ENCODE results near the gene UGGT1. TPM values are rescaled to one million over a fixed set of nuclear protein-coding genes. Genes with fewer than 3 reads are reported as not detected.
"Not testable (repeated sequence)": the region's sequence is repeated elsewhere in the genome, so short reads cannot be mapped to it uniquely, and the experiment has no call there.

The UGGT1 gene
- total RNA-seq, 1 donor from 2014 or later = 33.0 TPM

- not testable (repeated sequence) for ATAC-seq; DNase-seq (ENCODE audit: low spot score)
These were observed 117.8 kb downstream of the UGGT1 start for GRCh38 chr2:128208631-128209324.

- no peak for ATAC-seq
- no peak for DNase-seq (ENCODE audit: low spot score)
These were observed 123.3 kb downstream of the UGGT1 start for GRCh38 chr2:128214251-128214650.

DNA sequence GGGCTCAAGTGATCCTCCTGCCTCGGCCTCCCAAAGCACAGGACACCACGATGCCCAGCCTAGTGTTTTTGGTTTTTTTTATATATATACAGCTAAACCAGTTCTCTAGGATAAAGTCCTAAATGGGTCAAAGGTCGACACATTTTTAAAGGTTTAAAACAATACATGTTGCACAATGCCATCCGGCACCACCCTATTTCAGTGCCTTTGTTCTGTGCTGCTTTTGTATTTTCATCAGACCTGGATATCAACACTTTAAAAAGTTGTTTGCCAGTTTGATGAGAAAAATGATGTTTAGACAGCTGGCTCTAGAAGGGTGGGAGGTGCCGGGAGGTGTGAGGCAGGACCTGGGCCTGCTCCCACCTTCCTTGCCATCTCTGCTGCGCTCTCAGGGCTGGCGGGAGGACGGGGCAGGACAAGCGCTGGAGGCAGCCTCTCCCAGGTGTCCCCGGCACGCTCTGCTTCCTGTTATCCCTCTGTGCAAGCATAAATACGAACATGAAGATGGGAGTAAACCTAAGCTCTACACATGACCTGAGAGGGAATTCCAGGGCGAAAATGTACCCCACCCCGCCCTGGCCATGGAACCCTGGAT, 124.0 kb downstream of the UGGT1 start:
- ATAC-seq (no peak), DNase-seq (ENCODE audit: low spot score) (no peak)

DNA sequence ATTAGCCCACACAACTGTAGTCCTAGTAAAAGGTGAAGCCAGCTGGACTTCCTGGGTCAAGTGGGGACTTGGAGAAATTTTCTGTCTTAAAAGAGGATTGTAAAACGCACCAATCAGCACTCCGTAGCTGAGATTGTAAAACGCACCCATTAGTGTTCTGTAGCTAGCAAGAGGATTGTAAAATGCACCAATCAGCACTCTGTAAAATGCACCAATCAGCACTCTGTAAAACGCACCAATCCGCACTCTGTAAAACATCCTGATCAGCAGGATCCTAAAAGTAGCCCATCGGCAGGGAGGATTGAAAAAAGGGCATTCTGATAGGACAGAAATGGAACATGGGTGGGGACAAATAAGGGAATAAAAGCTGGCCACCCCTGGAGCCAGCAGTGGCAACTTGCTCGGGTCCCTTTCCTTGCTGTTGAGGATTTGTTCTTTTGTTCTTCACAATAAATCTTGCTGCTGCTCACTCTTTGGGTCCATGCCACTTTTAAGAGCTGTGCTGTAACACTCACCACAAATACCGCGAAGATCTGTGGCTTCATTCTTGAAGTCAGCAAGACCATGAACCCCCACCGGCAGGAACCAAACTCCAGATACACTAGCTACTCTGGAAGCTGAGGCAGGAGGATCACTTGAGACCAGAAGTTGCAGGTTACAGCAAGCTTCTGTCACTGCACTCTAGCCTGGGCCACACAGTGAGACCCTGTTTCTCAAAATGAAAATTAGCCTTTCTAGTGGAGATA, 125.1 kb downstream of the UGGT1 start:
- no peak for DNase-seq (ENCODE audit: low spot score)
- no peak for ATAC-seq

DNA sequence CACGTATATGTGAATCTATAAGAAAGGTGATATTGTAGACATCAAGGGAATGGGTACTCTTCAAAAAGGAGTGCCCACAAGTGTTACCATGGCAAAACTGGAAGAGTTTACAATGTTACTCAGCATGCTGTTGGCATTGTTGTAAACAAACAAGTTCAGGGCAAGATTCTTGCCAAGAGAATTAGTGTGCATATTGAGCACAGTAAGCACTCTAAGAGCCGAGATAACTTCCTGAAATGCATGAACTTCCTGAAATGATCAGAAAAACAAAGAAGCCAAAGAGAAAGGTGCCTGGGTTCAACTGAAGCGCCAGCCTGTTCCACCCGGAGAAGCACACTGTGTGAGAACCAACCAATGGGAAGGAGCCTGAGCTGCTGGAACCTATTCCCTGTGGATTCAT, 126.7 kb downstream of the UGGT1 start:
- ATAC-seq (no peak), DNase-seq (ENCODE audit: low spot score) (no peak)

DNA sequence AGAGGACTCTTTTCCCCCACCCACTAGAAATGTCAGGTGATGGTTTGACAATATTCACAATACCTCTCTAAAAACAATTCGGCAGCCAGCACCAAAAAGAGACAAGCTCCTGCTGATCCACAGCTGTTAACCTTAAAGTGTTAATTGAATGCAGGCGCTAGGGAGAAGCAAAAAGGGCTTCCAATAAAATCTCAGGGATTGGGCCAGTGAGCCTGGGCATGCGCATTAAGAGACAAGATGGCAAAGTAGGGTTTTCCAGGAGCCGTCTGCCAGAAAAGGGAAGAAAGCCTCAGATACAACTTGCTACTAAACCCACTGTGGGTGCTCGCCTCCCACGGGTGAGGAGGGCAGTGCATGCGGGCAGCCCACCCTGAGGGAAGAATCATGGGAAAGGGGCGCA, 128.9 kb downstream of the UGGT1 start:
- ATAC-seq = no peak
- DNase-seq (ENCODE audit: low spot score) = no peak

DNA sequence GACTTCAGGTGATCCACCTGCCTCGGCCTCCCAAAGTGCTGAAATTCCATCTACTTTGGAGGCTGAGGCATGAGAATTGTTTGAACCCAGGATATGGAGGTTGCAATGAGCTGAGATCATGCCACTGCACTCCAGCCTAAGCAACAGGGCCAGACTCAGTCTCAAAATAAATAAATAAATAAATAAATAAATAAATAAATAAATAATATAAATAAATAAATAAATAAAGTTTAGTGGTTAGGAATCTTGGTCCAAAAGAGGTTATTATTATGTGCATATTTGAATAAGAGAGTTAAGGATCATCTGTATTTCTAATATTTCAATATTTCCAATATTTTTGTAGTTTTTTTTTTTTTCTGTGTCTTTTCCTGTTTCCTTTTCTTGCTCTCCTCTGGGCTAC, 136.9 kb downstream of the UGGT1 start:
- DNase-seq (ENCODE audit: low spot score) (no peak), ATAC-seq (no peak)

- DNase-seq (ENCODE audit: low spot score) (no peak), ATAC-seq (no peak)
These were observed 137.9 kb downstream of the UGGT1 start for GRCh38 chr2:128228894-128229293.

DNA sequence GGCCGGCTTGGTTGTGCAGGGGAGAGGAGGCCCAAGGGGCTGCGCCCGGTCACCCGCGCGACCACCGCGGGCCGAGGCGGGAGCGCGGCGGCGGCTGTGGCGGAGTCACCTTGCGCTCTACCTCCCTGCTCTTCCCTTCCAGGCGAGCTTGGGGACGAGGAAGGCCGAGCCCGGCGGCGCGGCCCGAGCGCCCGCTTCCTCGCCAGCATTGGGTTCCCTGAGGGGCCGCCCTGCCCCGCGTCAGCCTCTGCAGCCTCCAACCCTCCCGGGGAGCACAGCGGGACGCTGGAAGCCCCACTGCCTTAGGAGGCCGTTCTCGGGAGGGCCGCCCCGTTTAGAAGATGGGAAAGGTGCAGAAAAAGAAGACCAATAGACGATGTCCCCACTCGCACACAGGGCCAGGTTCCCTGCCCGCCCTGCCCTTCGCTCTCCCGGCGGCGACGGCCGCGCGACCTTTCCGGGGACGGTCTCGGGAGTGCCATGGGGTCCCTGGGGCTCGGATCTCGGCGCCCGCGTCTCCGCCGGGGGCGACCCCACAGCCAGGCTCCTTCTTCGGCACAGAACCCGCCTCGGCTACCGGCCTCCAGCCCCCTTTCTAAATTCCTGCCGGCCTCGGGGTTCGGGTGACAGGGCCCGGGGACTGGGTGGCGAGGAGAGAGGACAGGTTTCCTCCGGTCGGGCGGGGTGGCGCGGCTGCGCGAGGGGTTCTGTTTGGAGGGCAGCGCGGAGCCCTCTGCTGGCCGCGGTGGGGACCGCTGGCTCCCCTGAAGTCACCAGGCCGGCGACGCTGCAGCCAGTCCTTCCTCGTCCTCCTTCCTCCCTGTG, 142.2 kb downstream of the UGGT1 start:
- ATAC-seq (peak; percentile 97), DNase-seq (ENCODE audit: low spot score) (peak; percentile 91)

DNA sequence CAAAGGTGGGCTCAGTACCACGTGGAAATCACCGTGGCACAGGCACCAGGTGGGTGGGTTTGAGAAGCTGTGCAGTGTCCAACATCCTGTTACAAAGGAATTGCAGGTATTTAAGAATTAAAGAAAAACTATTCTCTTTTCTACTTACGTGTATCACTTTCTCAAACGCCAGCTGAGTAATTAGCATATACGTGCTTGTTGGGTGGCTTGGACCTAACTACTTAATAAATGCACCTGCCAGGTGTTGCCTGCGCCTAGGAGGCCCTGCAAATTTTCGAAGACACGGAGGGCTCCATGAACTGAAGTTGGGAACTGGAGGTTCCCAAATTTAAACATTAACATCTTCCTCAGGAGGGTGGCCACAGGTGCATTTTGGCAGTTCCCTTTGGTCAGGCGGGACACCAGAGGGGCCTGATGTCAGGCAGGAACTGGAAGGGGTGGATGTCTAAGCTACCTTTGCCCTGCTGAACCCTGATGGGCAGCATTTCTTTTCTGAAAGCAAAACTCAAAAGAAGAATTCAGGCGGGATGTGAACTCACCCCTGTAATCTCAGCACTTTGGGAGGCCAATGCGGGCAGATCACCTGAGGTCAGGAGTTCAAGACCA, 142.9 kb downstream of the UGGT1 start:
- no peak for ATAC-seq
- DNase-seq (ENCODE audit: low spot score) = no peak

- ATAC-seq (no peak), DNase-seq (ENCODE audit: low spot score) (peak; percentile 26)
These were observed 143.6 kb downstream of the UGGT1 start for GRCh38 chr2:128234613-128235012.

- DNase-seq (ENCODE audit: low spot score) (peak; percentile 38), ATAC-seq (no peak)
These were observed 144.6 kb downstream of the UGGT1 start for GRCh38 chr2:128235581-128235980.

DNA sequence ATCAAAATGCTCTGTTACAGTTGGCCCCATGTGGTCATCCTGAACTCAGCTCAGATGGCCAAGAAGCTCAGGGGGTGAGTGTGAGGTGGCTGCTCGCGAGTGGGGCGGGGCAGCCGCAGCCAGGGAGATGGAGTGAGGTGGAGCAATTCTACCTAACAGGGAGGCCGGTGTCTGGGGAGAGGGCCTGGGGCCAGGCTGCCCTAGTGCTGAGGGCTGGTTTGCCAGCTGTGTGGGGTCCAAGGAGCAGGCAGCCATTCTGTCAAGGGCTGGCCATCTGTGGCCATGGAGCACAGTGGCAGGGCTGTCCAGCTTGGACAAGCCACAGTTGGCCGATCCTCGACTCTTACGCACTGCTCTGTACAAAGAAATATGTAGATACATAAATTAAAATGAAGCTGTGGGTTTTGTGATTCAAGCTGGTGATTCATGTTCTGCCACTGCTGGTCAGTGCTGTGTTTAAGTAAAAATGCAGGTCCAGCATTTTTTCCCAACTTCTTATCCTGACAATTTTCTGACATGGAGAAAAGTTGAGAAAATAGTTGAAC, 145.6 kb downstream of the UGGT1 start:
- DNase-seq (ENCODE audit: low spot score) (peak; percentile 11), ATAC-seq (no peak)

DNA sequence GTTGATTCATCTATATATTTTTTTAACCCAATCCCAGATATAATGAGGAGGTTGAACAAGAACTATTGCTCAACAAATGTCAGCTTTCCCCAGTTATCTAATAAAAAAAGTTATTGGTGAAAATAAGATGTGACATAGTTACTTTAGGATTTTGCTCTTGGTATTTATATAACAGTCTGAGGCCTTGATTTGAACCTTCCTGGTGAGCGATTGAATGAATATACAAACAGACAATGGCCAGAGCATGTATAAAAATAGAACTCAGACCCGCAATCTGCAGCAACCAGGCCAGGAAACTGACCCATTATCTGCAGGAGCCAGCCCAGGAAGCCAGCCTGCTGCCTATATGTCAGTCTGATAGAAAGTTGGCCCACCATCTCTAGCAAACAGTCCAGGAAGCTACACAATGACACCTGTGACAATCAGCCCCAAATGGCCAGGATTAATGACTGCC, 146.1 kb downstream of the UGGT1 start:
- ATAC-seq (no peak), DNase-seq (ENCODE audit: low spot score) (no peak)

GRCh38 chr2:128237911-128238697, 147.1 kb downstream of the UGGT1 start:
- DNase-seq (ENCODE audit: low spot score) (no peak), ATAC-seq (no peak)

GRCh38 chr2:128241896-128242295, 150.9 kb downstream of the UGGT1 start:
- ATAC-seq = no peak
- DNase-seq (ENCODE audit: low spot score) = peak; percentile 30

All from left lobe of liver (tissue), 2 donors.